Inflammatory macrophage (primary cell): Measurements from ENCODE around the gene LACTBL1.
"Not testable (repeated sequence)": the region's sequence is repeated elsewhere in the genome, so short reads cannot be mapped to it uniquely, and the experiment has no call there.

ENCODE experiments used
- DNase-seq, 2 donors: peaks; one replicate each; pipeline ENCODE4 v3.0.0-alpha.2; 2020 to 2022
- total RNA-seq, 18 experiments: gene quantifications; one replicate each; lab custom pipeline; 2026; ENCODE audit warnings: mixed read lengths in 6 of 18, inconsistent platforms in 2 of 18; lab: John Stamatoyannopoulos, UW

LACTBL1 gene
- 0 to 0.08 (median 0) reads per million in 18 experiments for total RNA-seq

GRCh38 chr1:22972760-22973159 is at the start of gene LACTBL1:
Gene LACTBL1, minus strand, starts transcription at chr1:22972866. Its CDS starts 550 bp downstream, at chr1:22972316.
- no peak for DNase-seq

- DNase-seq: no peak
These were observed 49.2 kb upstream of the LACTBL1 start for GRCh38 chr1:23021834-23022233.

GRCh38 chr1:23020706-23021405 is 48.2 kb upstream of the LACTBL1 start:
- no peak for DNase-seq

GRCh38 chr1:23019863-23020625 is 47.4 kb upstream of the LACTBL1 start:
- DNase-seq: peak in 1 of 2 donors; percentile 32

GRCh38 chr1:23019094-23019862 is 46.6 kb upstream of the LACTBL1 start, which contains the start of gene KDM1A:
Gene KDM1A, plus strand, starts transcription at chr1:23019468. Its CDS starts 129 bp downstream, at chr1:23019597.
- peak; percentile 97 to 98 for DNase-seq

GRCh38 chr1:23018661-23019093 is 46.0 kb upstream of the LACTBL1 start:
- DNase-seq: peak in 1 of 2 donors; percentile 9

- peak; percentile 57 to 58 for DNase-seq
These were observed 41.0 kb upstream of the LACTBL1 start for GRCh38 chr1:23013657-23014056.

- not testable (repeated sequence) for DNase-seq
These were observed 37.4 kb upstream of the LACTBL1 start for GRCh38 chr1:23010025-23010424.

- DNase-seq: no peak
These were observed 36.2 kb upstream of the LACTBL1 start for GRCh38 chr1:23008901-23009300.

- no peak for DNase-seq
These were observed 34.4 kb upstream of the LACTBL1 start for GRCh38 chr1:23007106-23007505.

GRCh38 chr1:23004769-23005168 is 32.1 kb upstream of the LACTBL1 start:
- DNase-seq: not testable (repeated sequence)

- DNase-seq: no peak
These were observed 31.4 kb upstream of the LACTBL1 start for GRCh38 chr1:23004112-23004511.

- DNase-seq: not testable (repeated sequence)
These were observed 29.6 kb upstream of the LACTBL1 start for GRCh38 chr1:23002218-23002617.

- not testable (repeated sequence) for DNase-seq
These were observed 27.5 kb upstream of the LACTBL1 start for GRCh38 chr1:23000133-23000532.

- DNase-seq: not testable (repeated sequence)
These were observed 24.9 kb upstream of the LACTBL1 start for GRCh38 chr1:22997528-22997927.

GRCh38 chr1:22995774-22996173 is 23.1 kb upstream of the LACTBL1 start:
- no peak for DNase-seq

GRCh38 chr1:22993220-22993795 is 20.6 kb upstream of the LACTBL1 start:
- DNase-seq: not testable (repeated sequence)

- not testable (repeated sequence) for DNase-seq
These were observed 19.7 kb upstream of the LACTBL1 start for GRCh38 chr1:22992384-22992783.

- no peak for DNase-seq
These were observed 11.3 kb upstream of the LACTBL1 start for GRCh38 chr1:22983944-22984343.

GRCh38 chr1:22980471-22980790 is 7.8 kb upstream of the LACTBL1 start:
- not testable (repeated sequence) for DNase-seq

GRCh38 chr1:22978299-22978698 is 5.6 kb upstream of the LACTBL1 start:
- DNase-seq: no peak

- peak; percentile 80 to 82 for DNase-seq
These were observed 4.0 kb upstream of the LACTBL1 start for GRCh38 chr1:22976461-22977243.
